HepG2 (cell line): ENCODE data around the gene GPR179.

Source experiments
- GTF2F1 ChIP-seq: fragments of 150-350 bp; IDR thresholded peaks from 2 replicates; pipeline ENCODE4 v1.6.1; 2014; ENCODE audit warnings: low read length
- ZNF780A ChIP-seq: sonication (generic); formaldehyde crosslinking; IDR thresholded peaks from 2 replicates; pipeline ENCODE4 v1.8.0; 2022; ENCODE audit warnings: mild to moderate bottlenecking, missing genetic modification reagents, moderate library complexity
- TF ChIP-seq, protein P1 (sequence below): sonication (generic); formaldehyde crosslinking; IDR thresholded peaks from 2 replicates; pipeline ENCODE4 v1.5.0; 2020; ENCODE audit warnings: mild to moderate bottlenecking, missing genetic modification reagents, moderate library complexity

DNA sequence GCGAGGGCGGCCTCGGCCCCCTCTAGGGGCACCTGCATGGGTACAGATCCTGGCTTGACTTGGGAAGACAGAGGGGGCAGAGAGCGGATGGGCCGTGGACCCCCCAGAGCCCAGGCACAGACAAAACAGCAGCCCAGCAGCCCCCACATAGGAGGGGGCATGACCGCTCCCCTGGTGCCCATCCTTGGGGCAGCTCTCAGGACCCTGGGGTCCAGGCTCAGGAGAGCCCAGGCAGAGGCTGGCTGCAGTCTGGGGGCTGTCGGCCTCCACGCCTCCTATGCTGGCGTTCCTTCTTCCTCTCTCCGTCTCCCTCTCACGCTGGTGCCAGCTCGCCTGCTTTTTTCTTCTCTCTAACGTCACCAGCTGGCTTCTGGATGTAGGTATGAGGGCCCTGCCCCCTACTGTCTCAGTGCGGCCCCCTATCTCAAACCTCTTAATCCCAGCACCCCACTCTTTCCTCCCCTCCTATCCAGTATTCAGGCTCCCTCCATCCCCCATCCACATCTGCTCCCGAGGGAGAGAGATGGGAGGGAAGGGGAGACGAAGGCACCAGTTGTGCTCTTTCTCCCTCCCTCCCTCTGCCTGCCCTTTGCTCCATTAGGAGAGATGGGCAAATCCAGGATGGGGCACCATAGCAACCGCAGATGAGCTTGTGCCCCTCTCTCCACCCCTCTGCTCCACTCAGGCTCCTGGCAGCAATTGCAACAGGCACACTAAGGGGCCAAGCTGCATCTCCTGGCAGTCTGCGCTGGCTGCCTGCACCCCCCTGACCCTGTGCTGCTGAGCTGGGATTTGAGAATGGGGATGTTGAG, at the start of gene GPR179:
- no peak for TF ChIP-seq GTF2F1
- TF ChIP-seq ZNF780A (CRISPR knock-in tag), result no peak
- TF ChIP-seq, protein P1, sequence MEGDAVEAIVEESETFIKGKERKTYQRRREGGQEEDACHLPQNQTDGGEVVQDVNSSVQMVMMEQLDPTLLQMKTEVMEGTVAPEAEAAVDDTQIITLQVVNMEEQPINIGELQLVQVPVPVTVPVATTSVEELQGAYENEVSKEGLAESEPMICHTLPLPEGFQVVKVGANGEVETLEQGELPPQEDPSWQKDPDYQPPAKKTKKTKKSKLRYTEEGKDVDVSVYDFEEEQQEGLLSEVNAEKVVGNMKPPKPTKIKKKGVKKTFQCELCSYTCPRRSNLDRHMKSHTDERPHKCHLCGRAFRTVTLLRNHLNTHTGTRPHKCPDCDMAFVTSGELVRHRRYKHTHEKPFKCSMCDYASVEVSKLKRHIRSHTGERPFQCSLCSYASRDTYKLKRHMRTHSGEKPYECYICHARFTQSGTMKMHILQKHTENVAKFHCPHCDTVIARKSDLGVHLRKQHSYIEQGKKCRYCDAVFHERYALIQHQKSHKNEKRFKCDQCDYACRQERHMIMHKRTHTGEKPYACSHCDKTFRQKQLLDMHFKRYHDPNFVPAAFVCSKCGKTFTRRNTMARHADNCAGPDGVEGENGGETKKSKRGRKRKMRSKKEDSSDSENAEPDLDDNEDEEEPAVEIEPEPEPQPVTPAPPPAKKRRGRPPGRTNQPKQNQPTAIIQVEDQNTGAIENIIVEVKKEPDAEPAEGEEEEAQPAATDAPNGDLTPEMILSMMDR, result no peak
